Activated CD8-positive, alpha-beta memory T cell treated with anti-CD3 and anti-CD28 coated beads, Interleukin-2, amount 50 U/mL, for 1 hour (primary cell): ENCODE results near the gene ZNF385B.

Experiments used
- DNase-seq: peaks from one replicate; pipeline ENCODE4 v3.0.0-alpha.2; 2020; ENCODE audit errors: extremely low read depth

ZNF385B gene

GRCh38 chr2:179584760-179585159 is 276.7 kb downstream of the ZNF385B start:
- DNase-seq: no peak

GRCh38 chr2:179581605-179582004 is 279.8 kb downstream of the ZNF385B start:
- DNase-seq: no peak

- no peak for DNase-seq
Observed at GRCh38 chr2:179580378-179581146, 280.9 kb downstream of the ZNF385B start.

GRCh38 chr2:179579800-179580199 is 281.6 kb downstream of the ZNF385B start:
- DNase-seq: no peak

GRCh38 chr2:179578171-179578916 is 283.1 kb downstream of the ZNF385B start:
- no peak for DNase-seq

GRCh38 chr2:179574061-179574519 is 287.3 kb downstream of the ZNF385B start:
- DNase-seq: no peak

GRCh38 chr2:179572544-179572943 is 288.9 kb downstream of the ZNF385B start:
- DNase-seq: no peak

- DNase-seq: no peak
Observed at GRCh38 chr2:179571721-179572120, 289.7 kb downstream of the ZNF385B start.

- DNase-seq: no peak
Observed at GRCh38 chr2:179571252-179571651, 290.2 kb downstream of the ZNF385B start.

- no peak for DNase-seq
Observed at GRCh38 chr2:179569831-179570233, 291.6 kb downstream of the ZNF385B start.

GRCh38 chr2:179565807-179566206 is 295.6 kb downstream of the ZNF385B start:
- DNase-seq: no peak

- DNase-seq: no peak
Observed at GRCh38 chr2:179562330-179562885, 299.0 kb downstream of the ZNF385B start.

GRCh38 chr2:179561702-179562101 is 299.7 kb downstream of the ZNF385B start:
- no peak for DNase-seq

- DNase-seq: no peak
Observed at GRCh38 chr2:179560257-179560735, 301.1 kb downstream of the ZNF385B start.

- DNase-seq: no peak
Observed at GRCh38 chr2:179559108-179559806, 302.2 kb downstream of the ZNF385B start.

GRCh38 chr2:179558010-179558934 is 303.1 kb downstream of the ZNF385B start:
- DNase-seq: no peak

- no peak for DNase-seq
Observed at GRCh38 chr2:179556425-179556824, 305.0 kb downstream of the ZNF385B start.

- no peak for DNase-seq
Observed at GRCh38 chr2:179555691-179556283, 305.6 kb downstream of the ZNF385B start.

- DNase-seq: no peak
Observed at GRCh38 chr2:179554639-179555386, 306.6 kb downstream of the ZNF385B start.

GRCh38 chr2:179553382-179553781 is 308.0 kb downstream of the ZNF385B start:
- DNase-seq: no peak
